ENCODE measurements around the gene C7orf33.

C7orf33 gene

DNA sequence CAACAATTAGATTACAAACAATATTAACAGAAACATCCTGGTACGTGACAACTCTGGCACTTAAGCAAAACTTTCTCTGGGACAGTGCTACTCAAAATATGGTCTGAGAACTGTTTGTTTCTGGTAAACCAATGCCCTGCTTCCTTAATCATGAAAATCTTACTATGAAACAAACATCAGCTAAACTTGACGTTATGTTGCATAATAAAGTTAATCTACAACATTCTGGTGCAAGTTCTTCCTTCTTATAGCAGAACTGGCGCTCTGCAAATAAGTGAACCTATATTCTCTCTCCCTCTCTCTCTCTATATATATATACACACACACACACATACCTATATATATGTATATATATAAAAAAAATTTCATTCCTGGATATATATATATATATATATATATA is 7.8 kb downstream of the C7orf33 start:
- TF ChIP-seq POLR2A (IDR thresholded peaks at IDR 0.05; ENCODE audit: low read depth, low read length): no peak
- DNase-seq (ENCODE audit: insufficient read length, low spot score) (no peak), FAIRE-seq (no peak)

- no peak for TF ChIP-seq POLR2A (IDR thresholded peaks at IDR 0.05; ENCODE audit: low read depth, low read length)
- FAIRE-seq (no peak), DNase-seq (ENCODE audit: insufficient read length, low spot score) (no peak)
Measured at GRCh38 chr7:148605350-148605749, 14.8 kb downstream of the C7orf33 start.

- DNase-seq (ENCODE audit: insufficient read length, low spot score): no peak
- FAIRE-seq: no peak
- TF ChIP-seq POLR2A (IDR thresholded peaks at IDR 0.05; ENCODE audit: low read depth, low read length): no peak
Measured at GRCh38 chr7:148607151-148607661, 16.6 kb downstream of the C7orf33 start.

DNA sequence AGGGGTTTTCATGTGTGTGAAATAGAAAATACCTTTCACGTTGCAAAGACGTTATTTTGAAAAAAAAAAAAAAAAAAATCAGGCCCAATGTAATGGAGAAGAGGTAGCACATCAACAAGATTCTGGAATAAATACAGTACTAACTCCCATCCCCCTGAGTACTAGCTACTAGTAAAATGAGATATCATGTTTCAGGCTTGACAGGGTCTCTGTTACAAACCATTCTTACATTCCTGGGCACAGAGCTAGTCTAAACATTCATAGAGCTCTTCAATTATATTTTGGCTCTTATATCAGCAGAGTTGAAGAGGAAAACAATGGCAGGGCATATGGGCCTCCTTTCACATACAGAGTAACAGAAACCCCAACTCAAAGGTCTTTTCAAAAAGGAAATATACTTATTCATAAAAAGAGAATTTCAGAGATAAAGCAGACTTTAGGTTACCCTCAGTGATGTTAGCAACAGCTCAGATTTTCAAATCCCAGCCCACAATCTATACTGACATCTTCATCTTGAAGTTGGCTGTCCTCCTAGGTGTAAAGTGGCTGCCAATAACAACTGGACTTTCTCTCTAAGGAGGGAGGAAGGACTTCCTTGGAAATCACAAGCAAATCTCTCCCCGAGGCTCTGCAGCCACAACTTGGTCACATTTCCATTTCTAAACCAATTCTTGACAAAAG is 18.6 kb downstream of the C7orf33 start:
- DNase-seq (ENCODE audit: insufficient read length, low spot score): no peak
- TF ChIP-seq POLR2A (IDR thresholded peaks at IDR 0.05; ENCODE audit: low read depth, low read length): no peak
- FAIRE-seq: no peak

DNA sequence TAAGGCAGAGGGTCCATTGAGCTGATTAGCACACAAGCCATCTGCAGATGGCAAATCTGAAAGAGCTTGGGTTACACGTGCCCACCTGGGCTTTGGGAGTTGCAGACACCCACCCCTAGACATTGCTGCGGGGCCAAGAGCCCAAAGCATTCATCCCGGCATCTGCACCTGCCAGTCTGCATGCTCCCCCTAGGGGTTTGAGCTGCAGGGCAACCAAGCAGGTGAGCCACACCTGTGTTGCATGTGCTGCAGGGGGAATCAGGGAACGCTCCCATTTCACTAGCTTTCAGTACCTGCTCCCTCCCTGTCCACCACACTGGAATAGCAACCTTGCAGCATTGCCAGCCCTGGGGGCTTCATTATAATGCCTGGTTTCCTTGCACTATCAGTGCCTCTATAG is 21.1 kb downstream of the C7orf33 start:
- no peak for DNase-seq (ENCODE audit: insufficient read length, low spot score)
- FAIRE-seq: no peak
- no peak for TF ChIP-seq POLR2A (IDR thresholded peaks at IDR 0.05; ENCODE audit: low read depth, low read length)

DNA sequence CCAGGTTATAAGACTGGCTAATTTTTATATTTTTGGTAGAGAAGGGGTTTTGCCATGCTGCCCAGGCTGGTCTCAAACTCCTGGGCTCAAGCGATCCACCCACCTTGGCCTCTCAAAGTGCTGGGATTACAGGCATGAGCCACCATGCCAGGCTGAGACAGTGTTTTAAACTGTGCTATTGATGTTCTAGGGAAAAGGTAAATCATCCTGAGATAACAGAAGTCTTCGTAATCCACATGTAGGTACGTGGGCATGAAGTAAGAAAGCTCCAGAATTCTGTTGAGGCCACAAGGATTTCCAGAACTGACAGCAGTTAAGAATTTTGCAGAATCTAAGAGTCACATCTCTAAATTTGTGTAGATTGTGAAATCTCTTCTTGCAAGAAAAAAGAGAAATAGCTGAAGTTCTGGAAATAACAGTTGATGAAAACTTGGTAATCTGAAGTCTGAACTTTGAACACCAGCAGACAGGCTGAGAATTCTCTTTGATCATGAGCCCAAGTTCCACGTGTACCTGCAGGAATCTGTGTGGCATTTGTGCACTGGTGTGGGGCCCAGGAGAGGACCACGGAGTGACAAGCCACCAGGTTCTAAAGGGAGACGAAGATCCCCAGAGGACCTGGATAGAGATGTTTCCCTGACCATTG is 24.6 kb downstream of the C7orf33 start:
- no peak for DNase-seq (ENCODE audit: insufficient read length, low spot score)
- FAIRE-seq: no peak

DNA sequence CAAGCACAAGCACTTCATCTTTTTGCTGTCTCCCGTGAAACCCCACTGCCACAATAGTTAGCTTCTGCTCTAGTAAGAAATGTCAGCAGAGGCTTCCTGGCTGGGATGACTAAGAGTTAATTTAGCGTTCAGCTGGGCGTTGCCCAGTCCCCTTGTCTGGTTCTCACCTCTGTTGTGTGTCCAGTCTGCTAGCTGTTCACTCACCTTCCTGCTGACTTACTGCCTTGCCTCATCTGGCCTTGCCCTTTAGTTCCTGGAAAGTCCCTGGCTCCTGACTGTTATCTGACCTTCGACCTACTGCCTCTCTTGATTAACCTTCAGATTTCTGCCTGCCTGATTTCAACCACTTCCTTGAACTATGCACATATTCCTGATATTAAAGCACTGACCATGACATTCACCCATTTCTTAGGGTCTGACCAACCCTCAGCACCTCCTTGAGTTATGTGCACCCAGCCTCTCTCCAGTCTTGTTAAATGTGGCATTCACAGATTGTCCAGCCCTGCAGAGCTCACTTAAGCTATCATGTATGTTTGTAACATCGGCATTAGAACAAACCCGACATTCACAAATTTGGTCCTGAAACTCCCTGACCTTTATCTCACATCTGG is 30.3 kb downstream of the C7orf33 start:
- TF ChIP-seq POLR2A (IDR thresholded peaks at IDR 0.05; ENCODE audit: low read depth, low read length): no peak
- DNase-seq (ENCODE audit: insufficient read length, low spot score) (peak; percentile 17), FAIRE-seq (no peak)

More for the DNA sequence above, 24.6 kb downstream of the C7orf33 start:
- no peak for TF ChIP-seq POLR2A (IDR thresholded peaks at IDR 0.05; ENCODE audit: low read depth, low read length)

DNA sequence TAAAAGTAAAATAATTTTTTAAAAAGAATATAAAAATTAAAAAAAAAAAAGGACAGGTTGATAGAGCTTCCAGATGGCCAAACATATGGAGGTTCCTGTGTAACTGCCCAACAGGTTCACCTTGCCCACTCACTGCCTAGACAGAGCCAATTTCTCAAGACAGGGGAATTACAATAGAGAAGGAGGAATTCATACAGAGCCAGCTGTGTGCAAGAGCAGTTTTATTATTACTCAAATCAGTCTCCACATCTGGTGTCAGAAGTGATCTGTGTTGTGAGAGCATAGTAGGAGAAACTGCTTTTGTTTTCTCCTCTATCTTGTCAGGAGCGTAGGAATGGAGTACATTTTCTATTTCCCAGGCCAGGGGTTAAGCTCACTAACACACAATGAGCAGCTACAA is 31.0 kb downstream of the C7orf33 start:
- TF ChIP-seq POLR2A (IDR thresholded peaks at IDR 0.05; ENCODE audit: low read depth, low read length): no peak
- DNase-seq (ENCODE audit: insufficient read length, low spot score) (no peak), FAIRE-seq (no peak)

GRCh38 chr7:148622887-148623585 is 32.5 kb downstream of the C7orf33 start:
- FAIRE-seq (no peak), DNase-seq (ENCODE audit: insufficient read length, low spot score) (no peak)
- no peak for TF ChIP-seq POLR2A (IDR thresholded peaks at IDR 0.05; ENCODE audit: low read depth, low read length)

GRCh38 chr7:148623586-148624282 is 33.2 kb downstream of the C7orf33 start:
- TF ChIP-seq POLR2A (IDR thresholded peaks at IDR 0.05; ENCODE audit: low read depth, low read length): no peak
- DNase-seq (ENCODE audit: insufficient read length, low spot score): peak; percentile 45
- no peak for FAIRE-seq

- no peak for FAIRE-seq
- no peak for TF ChIP-seq POLR2A (IDR thresholded peaks at IDR 0.05; ENCODE audit: low read depth, low read length)
- DNase-seq (ENCODE audit: insufficient read length, low spot score): no peak
Measured at GRCh38 chr7:148624735-148625134, 34.2 kb downstream of the C7orf33 start.

DNA sequence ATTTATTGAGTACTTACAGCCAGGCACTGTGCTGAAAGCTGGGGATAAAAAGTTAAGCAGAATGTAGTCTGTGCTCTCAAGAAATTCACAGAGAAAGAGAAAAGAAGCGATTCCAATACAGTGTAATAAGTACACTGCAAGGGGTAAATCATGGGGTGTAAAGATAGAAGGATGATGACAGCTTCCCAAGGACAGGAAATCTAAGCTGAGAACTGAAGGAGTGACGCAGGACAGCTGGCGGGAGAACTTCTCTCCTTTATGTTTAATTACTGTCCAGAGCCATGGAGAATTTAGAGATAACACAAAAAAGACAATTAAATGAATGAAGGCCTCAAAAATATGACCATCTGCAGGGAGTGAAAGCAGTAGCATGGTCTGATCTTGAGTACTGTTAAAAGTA is 34.8 kb downstream of the C7orf33 start:
- DNase-seq (ENCODE audit: insufficient read length, low spot score): no peak
- no peak for TF ChIP-seq POLR2A (IDR thresholded peaks at IDR 0.05; ENCODE audit: low read depth, low read length)
- no peak for FAIRE-seq

- DNase-seq (ENCODE audit: insufficient read length, low spot score) (no peak), FAIRE-seq (no peak)
- TF ChIP-seq POLR2A (IDR thresholded peaks at IDR 0.05; ENCODE audit: low read depth, low read length): no peak
Measured at GRCh38 chr7:148626828-148627227, 36.3 kb downstream of the C7orf33 start.

- no peak for TF ChIP-seq POLR2A (IDR thresholded peaks at IDR 0.05; ENCODE audit: low read depth, low read length)
- FAIRE-seq (no peak), DNase-seq (ENCODE audit: insufficient read length, low spot score) (no peak)
Measured at GRCh38 chr7:148628011-148628410, 37.4 kb downstream of the C7orf33 start.
